ENCODE data around the gene SYT1.
"Not testable (repeated sequence)": the region's sequence is repeated elsewhere in the genome, so short reads cannot be mapped to it uniquely, and the experiment has no call there.

SYT1 gene

GRCh38 chr12:79020106-79020505 is 155.5 kb downstream of the SYT1 start:
- Histone ChIP-seq H3K36me3 (ENCODE audit: control insufficient read depth, insufficient read depth, low read length) (no peaks in the 10 kb centered on the region), H3K9ac (ENCODE audit: low read length) (no peak overlapping the region), H3K27me3 (ENCODE audit: control insufficient read depth, insufficient read depth, low read length) (no peaks in the 10 kb centered on the region), H3K4me1 (ENCODE audit: control insufficient read depth, insufficient read depth, low read length) (no peaks in the 10 kb centered on the region), H3K4me3 (ENCODE audit: low read depth, low read length) (no peak overlapping the region), H3K9me3 (ENCODE audit: control insufficient read depth, insufficient read depth, low read depth, low read length) (no peaks in the 10 kb centered on the region), H3K27ac (ENCODE audit: low read depth, low read length) (no peak overlapping the region)

- Histone ChIP-seq H3K36me3 (ENCODE audit: control insufficient read depth, insufficient read depth, low read length) (no peaks in the 10 kb centered on the region), H3K9ac (ENCODE audit: low read length) (no peak overlapping the region), H3K4me3 (ENCODE audit: low read depth, low read length) (no peak overlapping the region), H3K27ac (ENCODE audit: low read depth, low read length) (no peak overlapping the region), H3K4me1 (ENCODE audit: control insufficient read depth, insufficient read depth, low read length) (no peaks in the 10 kb centered on the region), H3K9me3 (ENCODE audit: control insufficient read depth, insufficient read depth, low read depth, low read length) (no peaks in the 10 kb centered on the region), H3K27me3 (ENCODE audit: control insufficient read depth, insufficient read depth, low read length) (no peaks in the 10 kb centered on the region)
These were observed 156.4 kb downstream of the SYT1 start for GRCh38 chr12:79021021-79021420.

DNA sequence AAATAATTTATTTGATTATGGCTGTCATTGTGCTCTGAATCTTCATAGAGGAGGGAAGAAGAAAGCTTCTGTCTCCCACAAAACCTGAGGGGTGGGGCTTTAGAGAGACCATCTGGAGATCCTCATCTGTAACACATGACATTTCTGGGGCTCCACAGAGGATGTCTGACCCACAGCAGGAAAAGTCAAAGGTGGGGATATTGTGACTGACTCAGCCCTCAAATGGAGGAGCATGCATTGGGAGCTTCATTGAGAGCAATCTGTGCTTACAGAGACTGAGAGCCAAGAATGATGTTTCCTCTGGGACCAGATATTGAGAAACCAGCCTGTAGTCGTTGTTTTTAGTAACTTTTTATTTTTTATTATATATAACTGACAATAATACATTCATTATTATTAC is 158.7 kb downstream of the SYT1 start:
- H3K9me3 ChIP-seq (ENCODE audit: control insufficient read depth, insufficient read depth, low read depth, low read length), result no peaks in the 10 kb centered on the region
- H3K27ac ChIP-seq (ENCODE audit: low read depth, low read length), result no peak overlapping the region
- no peak overlapping the region for H3K9ac ChIP-seq (ENCODE audit: low read length)
- H3K36me3 ChIP-seq (ENCODE audit: control insufficient read depth, insufficient read depth, low read length), result no peaks in the 10 kb centered on the region
- H3K27me3 ChIP-seq (ENCODE audit: control insufficient read depth, insufficient read depth, low read length), result no peaks in the 10 kb centered on the region
- H3K4me3 ChIP-seq (ENCODE audit: low read depth, low read length), result no peak overlapping the region
- H3K4me1 ChIP-seq (ENCODE audit: control insufficient read depth, insufficient read depth, low read length), result no peaks in the 10 kb centered on the region

DNA sequence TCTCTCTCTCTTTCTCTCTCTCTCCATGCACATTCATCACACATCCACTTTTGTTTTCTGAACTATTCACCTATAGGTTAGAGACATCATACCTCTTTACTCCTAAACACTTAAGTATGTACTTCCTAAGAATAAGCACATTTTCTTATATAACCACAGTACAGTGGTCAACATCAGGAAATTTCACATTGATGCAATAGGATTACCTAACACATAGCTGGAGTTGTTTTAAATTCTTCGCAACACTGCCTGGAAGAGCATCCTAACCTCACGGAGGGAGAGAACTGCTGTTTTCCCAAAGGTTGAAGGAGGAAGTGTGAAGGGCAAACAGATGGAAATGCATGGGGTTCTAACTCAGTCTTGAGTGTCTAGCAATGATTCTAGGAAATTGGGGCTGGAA is 159.2 kb downstream of the SYT1 start:
- no peaks in the 10 kb centered on the region for H3K4me1 ChIP-seq (ENCODE audit: control insufficient read depth, insufficient read depth, low read length)
- no peaks in the 10 kb centered on the region for H3K27me3 ChIP-seq (ENCODE audit: control insufficient read depth, insufficient read depth, low read length)
- H3K9me3 ChIP-seq (ENCODE audit: control insufficient read depth, insufficient read depth, low read depth, low read length), result no peaks in the 10 kb centered on the region
- no peak overlapping the region for H3K4me3 ChIP-seq (ENCODE audit: low read depth, low read length)
- no peak overlapping the region for H3K27ac ChIP-seq (ENCODE audit: low read depth, low read length)
- H3K36me3 ChIP-seq (ENCODE audit: control insufficient read depth, insufficient read depth, low read length), result no peaks in the 10 kb centered on the region
- no peak overlapping the region for H3K9ac ChIP-seq (ENCODE audit: low read length)

DNA sequence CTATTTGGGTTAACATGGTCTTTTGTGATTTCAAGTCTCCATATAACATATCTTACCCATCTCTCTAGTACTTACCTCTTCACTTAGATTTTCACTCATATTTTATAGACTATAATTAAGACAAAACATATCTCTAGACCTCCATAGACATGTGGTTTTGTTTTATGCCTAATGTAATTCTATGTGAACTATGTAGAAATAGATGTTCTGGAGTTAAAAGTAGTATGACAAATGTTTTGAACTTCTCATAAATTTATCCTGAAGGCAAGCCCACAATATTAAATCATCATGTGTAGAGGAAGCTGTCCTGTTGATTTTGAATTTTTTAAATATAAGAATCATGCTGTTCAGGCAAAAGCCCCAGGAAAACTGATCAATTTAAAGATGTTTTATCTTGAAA is 169.2 kb downstream of the SYT1 start:
- Histone ChIP-seq H3K4me3 (ENCODE audit: low read depth, low read length) (no peak overlapping the region), H3K9ac (ENCODE audit: low read length) (no peak overlapping the region), H3K36me3 (ENCODE audit: control insufficient read depth, insufficient read depth, low read length) (no peaks in the 10 kb centered on the region; the same call in 1 of the 2 replicates), H3K27ac (ENCODE audit: low read depth, low read length) (no peak overlapping the region), H3K4me1 (ENCODE audit: control insufficient read depth, insufficient read depth, low read length) (no peaks in the 10 kb centered on the region), H3K9me3 (ENCODE audit: control insufficient read depth, insufficient read depth, low read depth, low read length) (no peaks in the 10 kb centered on the region), H3K27me3 (ENCODE audit: control insufficient read depth, insufficient read depth, low read length) (no peaks in the 10 kb centered on the region)

DNA sequence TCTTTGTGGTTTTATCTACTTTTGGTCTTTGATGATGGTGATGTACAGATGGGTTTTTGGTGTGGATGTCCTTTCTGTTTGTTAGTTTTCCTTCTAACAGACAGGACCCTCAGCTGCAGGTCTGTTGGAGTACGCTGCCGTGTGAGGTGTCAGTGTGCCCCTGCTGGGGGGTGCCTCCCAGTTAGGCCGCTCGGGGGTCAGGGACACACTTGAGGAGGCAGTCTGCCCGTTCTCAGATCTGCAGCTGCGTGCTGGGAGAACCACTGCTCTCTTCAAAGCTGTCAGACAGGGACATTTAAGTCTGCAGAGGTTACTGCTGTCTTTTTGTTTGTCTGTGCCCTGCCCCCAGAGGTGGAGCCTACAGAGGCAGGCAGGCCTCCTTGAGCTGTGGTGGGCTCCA is 180.2 kb downstream of the SYT1 start:
- H3K4me3 ChIP-seq (ENCODE audit: low read depth, low read length), result peak overlapping the region; percentile 85; the same call in 1 of the 2 replicates
- not testable (repeated sequence) for H3K27ac ChIP-seq (ENCODE audit: low read depth, low read length); H3K36me3 ChIP-seq (ENCODE audit: control insufficient read depth, insufficient read depth, low read length); H3K9me3 ChIP-seq (ENCODE audit: control insufficient read depth, insufficient read depth, low read depth, low read length); H3K9ac ChIP-seq (ENCODE audit: low read length); H3K4me1 ChIP-seq (ENCODE audit: control insufficient read depth, insufficient read depth, low read length); H3K27me3 ChIP-seq (ENCODE audit: control insufficient read depth, insufficient read depth, low read length)

DNA sequence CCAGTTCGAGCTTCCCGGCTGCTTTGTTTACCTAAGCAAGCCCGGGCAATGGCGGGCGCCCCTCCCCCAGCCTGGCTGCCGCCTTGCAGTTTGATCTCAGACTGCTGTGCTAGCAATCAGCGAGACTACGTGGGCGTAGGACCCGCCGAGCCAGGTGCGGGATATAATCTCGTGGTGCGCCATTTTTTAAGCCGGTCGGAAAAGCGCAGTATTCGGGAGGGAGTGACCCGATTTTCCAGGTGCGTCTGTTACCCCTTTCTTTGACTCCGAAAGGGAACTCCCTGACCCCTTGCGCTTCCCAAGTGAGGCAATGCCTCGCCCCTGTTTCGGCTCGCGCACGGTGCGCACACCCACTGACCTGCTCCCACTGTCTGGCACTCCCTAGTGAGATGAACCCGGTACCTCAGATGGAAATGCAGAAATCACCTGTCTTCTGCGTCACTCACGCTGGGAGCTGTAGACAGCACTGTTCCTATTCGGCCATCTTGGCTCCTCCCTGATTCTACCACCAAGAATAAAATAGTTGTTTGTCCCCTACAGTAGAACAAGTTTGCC is 180.7 kb downstream of the SYT1 start:
- H3K9me3 ChIP-seq (ENCODE audit: control insufficient read depth, insufficient read depth, low read depth, low read length); H3K27ac ChIP-seq (ENCODE audit: low read depth, low read length); H3K27me3 ChIP-seq (ENCODE audit: control insufficient read depth, insufficient read depth, low read length); H3K4me1 ChIP-seq (ENCODE audit: control insufficient read depth, insufficient read depth, low read length); H3K36me3 ChIP-seq (ENCODE audit: control insufficient read depth, insufficient read depth, low read length): not testable (repeated sequence)
- H3K9ac ChIP-seq (ENCODE audit: low read length), result peak overlapping the region; percentile 90
- peak overlapping the region; percentile 85 for H3K4me3 ChIP-seq (ENCODE audit: low read depth, low read length)

GRCh38 chr12:79046021-79046420 is 181.4 kb downstream of the SYT1 start:
- no peaks in the 10 kb centered on the region for H3K27me3 ChIP-seq (ENCODE audit: control insufficient read depth, insufficient read depth, low read length)
- H3K36me3 ChIP-seq (ENCODE audit: control insufficient read depth, insufficient read depth, low read length), result no peaks in the 10 kb centered on the region; the same call in 1 of the 2 replicates
- no peaks in the 10 kb centered on the region for H3K9me3 ChIP-seq (ENCODE audit: control insufficient read depth, insufficient read depth, low read depth, low read length)
- no peak overlapping the region for H3K27ac ChIP-seq (ENCODE audit: low read depth, low read length)
- H3K9ac ChIP-seq (ENCODE audit: low read length), result no peak overlapping the region
- H3K4me3 ChIP-seq (ENCODE audit: low read depth, low read length), result peak overlapping the region; percentile 85
- 0 out of 2 replicates have a peak, but pooled peaks cover 2% of the 10 kb centered on the region for H3K4me1 ChIP-seq (ENCODE audit: control insufficient read depth, insufficient read depth, low read length)

GRCh38 chr12:79048962-79049361 is 184.4 kb downstream of the SYT1 start:
- Histone ChIP-seq H3K4me1 (ENCODE audit: control insufficient read depth, insufficient read depth, low read length) (0 out of 2 replicates have a peak, but pooled peaks cover 2% of the 10 kb centered on the region), H3K27ac (ENCODE audit: low read depth, low read length) (no peak overlapping the region), H3K9ac (ENCODE audit: low read length) (no peak overlapping the region), H3K36me3 (ENCODE audit: control insufficient read depth, insufficient read depth, low read length) (no peaks in the 10 kb centered on the region; the same call in 1 of the 2 replicates), H3K4me3 (ENCODE audit: low read depth, low read length) (no peak overlapping the region), H3K27me3 (ENCODE audit: control insufficient read depth, insufficient read depth, low read length) (no peaks in the 10 kb centered on the region), H3K9me3 (ENCODE audit: control insufficient read depth, insufficient read depth, low read depth, low read length) (no peaks in the 10 kb centered on the region)

DNA sequence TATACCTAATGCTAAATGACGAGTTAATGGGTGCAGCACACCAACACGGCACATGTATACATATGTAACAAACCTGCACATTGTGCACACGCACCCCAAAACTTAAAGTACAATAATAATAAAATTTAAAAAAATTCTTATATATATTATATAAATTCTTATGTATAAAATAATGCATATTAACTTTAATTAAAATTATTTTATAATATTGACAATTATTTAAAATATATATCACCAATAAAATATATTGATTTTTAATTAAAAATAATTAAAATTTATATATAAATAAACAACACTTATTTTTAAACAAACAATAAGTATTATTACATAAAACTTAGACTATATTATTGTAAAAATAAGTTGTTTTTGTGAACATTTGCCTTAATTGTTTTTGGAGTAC is 188.8 kb downstream of the SYT1 start:
- Histone ChIP-seq H3K4me3 (ENCODE audit: low read depth, low read length) (no peak overlapping the region), H3K27ac (ENCODE audit: low read depth, low read length) (no peak overlapping the region), H3K9me3 (ENCODE audit: control insufficient read depth, insufficient read depth, low read depth, low read length) (no peaks in the 10 kb centered on the region), H3K36me3 (ENCODE audit: control insufficient read depth, insufficient read depth, low read length) (no peaks in the 10 kb centered on the region), H3K27me3 (ENCODE audit: control insufficient read depth, insufficient read depth, low read length) (no peaks in the 10 kb centered on the region), H3K9ac (ENCODE audit: low read length) (no peak overlapping the region), H3K4me1 (ENCODE audit: control insufficient read depth, insufficient read depth, low read length) (no peaks in the 10 kb centered on the region)

- Histone ChIP-seq H3K27ac (ENCODE audit: low read depth, low read length) (no peak overlapping the region), H3K36me3 (ENCODE audit: control insufficient read depth, insufficient read depth, low read length) (no peaks in the 10 kb centered on the region), H3K9me3 (ENCODE audit: control insufficient read depth, insufficient read depth, low read depth, low read length) (no peaks in the 10 kb centered on the region), H3K27me3 (ENCODE audit: control insufficient read depth, insufficient read depth, low read length) (no peaks in the 10 kb centered on the region), H3K4me3 (ENCODE audit: low read depth, low read length) (no peak overlapping the region), H3K9ac (ENCODE audit: low read length) (no peak overlapping the region), H3K4me1 (ENCODE audit: control insufficient read depth, insufficient read depth, low read length) (peaks cover 1% of the 10 kb centered on the region; the same call in 1 of the 2 replicates)
These were observed 191.5 kb downstream of the SYT1 start for GRCh38 chr12:79055926-79056674.
